DOHH2 (cell line): Measurements from ENCODE around the gene UXT.

Experiments used
- H3F3A ChIP-seq: fragments of 200-600 bp; sonication (generic), shearing (Covaris generic); 2 replicates; pipeline ENCODE4 v1.6.0; 2016; ENCODE audit warnings: antibody characterized with exemption, mild to moderate bottlenecking; ENCODE audit not compliant: control insufficient read depth, insufficient read depth
- H3K27ac ChIP-seq: fragments of 200-600 bp; sonication (generic); 2 replicates; pipeline ENCODE4 v1.5.1; 2014; ENCODE audit warnings: low read depth, mild to moderate bottlenecking, low read length, moderate library complexity
- H3K27me3 ChIP-seq: fragments of 200-600 bp; sonication (generic); 2 replicates; pipeline ENCODE4 v1.6.1; 2014; ENCODE audit warnings: mild to moderate bottlenecking, low read length, mixed read lengths; ENCODE audit not compliant: control insufficient read depth
- H3K36me3 ChIP-seq: fragments of 200-600 bp; sonication (generic); 2 replicates; pipeline ENCODE4 v1.6.1; 2014; ENCODE audit warnings: mild to moderate bottlenecking, low read length, moderate library complexity, mixed read lengths; ENCODE audit not compliant: control insufficient read depth
- H3K4me1 ChIP-seq: fragments of 200-600 bp; sonication (generic); 2 replicates; pipeline ENCODE4 v1.6.1; 2014; ENCODE audit warnings: mild to moderate bottlenecking, low read length, mixed read lengths; ENCODE audit not compliant: control insufficient read depth
- H3K4me2 ChIP-seq: fragments of 200-600 bp; sonication (generic); 2 replicates; pipeline ENCODE4 v1.6.0; 2014; ENCODE audit warnings: mild to moderate bottlenecking, low read length, moderate library complexity
- H3K4me3 ChIP-seq: fragments of 200-600 bp; sonication (generic); 2 replicates; pipeline ENCODE4 v1.5.1; 2014; ENCODE audit warnings: mild to moderate bottlenecking, low read length, mixed read lengths
- H3K79me2 ChIP-seq: fragments of 200-600 bp; sonication (generic); 2 replicates; pipeline ENCODE4 v1.6.1; 2014; ENCODE audit warnings: mild to moderate bottlenecking, low read length, mixed read lengths; ENCODE audit not compliant: control insufficient read depth
- H3K9me2 ChIP-seq: fragments of 200-600 bp; sonication (generic); replicated peaks from 2 replicates; pipeline ENCODE4 v1.6.1; 2014; ENCODE audit warnings: mild to moderate bottlenecking, low read length, mixed read lengths; ENCODE audit not compliant: control insufficient read depth
- H3K9me3 ChIP-seq: fragments of 200-600 bp; sonication (generic); 2 replicates; pipeline ENCODE4 v1.6.1; 2014; ENCODE audit warnings: antibody characterized with exemption, low read length, mixed read lengths; ENCODE audit not compliant: control insufficient read depth, insufficient read depth
- H4K20me1 ChIP-seq: fragments of 200-600 bp; sonication (generic); 2 replicates; pipeline ENCODE4 v1.6.0; 2014; ENCODE audit warnings: low read depth, mild to moderate bottlenecking, antibody characterized with exemption, low read length, moderate library complexity; ENCODE audit not compliant: control insufficient read depth, insufficient read depth
- CTCF ChIP-seq: fragments of 200-600 bp; sonication (generic); IDR thresholded peaks from one replicate; pipeline ENCODE4 v1.5.1; 2014; ENCODE audit warnings: antibody characterized with exemption, mild to moderate bottlenecking, low read depth, low read length; ENCODE audit not compliant: poor library complexity, severe bottlenecking
- EZH2phosphoT487 ChIP-seq: fragments of 200-600 bp; sonication (generic); IDR thresholded peaks from 2 replicates; pipeline ENCODE4 v1.6.1; 2017; ENCODE audit warnings: borderline replicate concordance, mild to moderate bottlenecking, antibody characterized with exemption, low read length, moderate library complexity, mixed read lengths

Gene UXT

GRCh38 chrX:47619486-47620302 is 39.3 kb downstream of the UXT start, which contains the start of gene SYN1:
TSS of gene SYN1 (minus strand) at chrX:47619857. CDS start at chrX:47619728, 129 bp downstream.
- Histone ChIP-seq H3K9me2 (no peaks in the 10 kb centered on the region), H3K4me3 (no peak within 1 kb of the TSS), H3K4me1 (peaks cover 8% of the 10 kb centered on the region), H3K36me3 (no peaks in the 10 kb centered on the region), H3K27ac (no peak within 1 kb of the TSS), H4K20me1 (no peaks in the 10 kb centered on the region), H3K4me2 (peak within 1 kb of the TSS; percentile 30; the same call in 1 of the 2 replicates), H3K9me3 (no peaks in the 10 kb centered on the region), H3K79me2 (no peaks in the 10 kb centered on the region), H3F3A (no peaks in the 10 kb centered on the region), H3K27me3 (peaks cover 7% of the 10 kb centered on the region; the same call in 1 of the 2 replicates)
- TF ChIP-seq CTCF, result peak; percentile 35
- no peak for TF ChIP-seq EZH2phosphoT487

DNA sequence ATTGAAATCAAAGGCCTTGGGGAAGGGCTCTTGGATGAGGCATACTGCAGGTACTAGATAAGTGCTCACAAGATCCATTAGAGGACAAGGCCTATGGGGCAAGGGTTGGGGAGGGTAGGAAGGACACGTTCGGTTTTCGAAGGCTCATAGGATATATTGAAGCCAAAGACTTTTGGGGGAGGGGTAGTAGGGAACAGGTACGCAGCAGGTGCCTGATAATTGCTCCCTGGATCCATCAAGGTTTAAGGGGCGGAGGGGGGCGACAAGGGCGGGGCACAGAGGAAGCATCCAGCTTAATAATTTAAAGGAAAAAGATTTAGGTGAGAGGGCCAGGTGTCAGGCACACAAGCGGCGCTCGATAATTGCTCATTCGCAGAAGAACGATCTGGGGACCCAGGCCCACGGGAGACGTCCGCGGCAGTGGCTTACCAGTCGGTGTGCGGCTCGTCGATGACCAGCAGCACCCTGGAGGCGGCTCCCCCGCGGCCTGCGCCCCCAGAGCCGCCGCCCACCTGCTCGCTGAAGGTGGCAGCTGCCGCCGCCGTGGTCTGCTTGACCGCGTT is 40.0 kb downstream of the UXT start:
- H3K36me3 ChIP-seq, result no peaks in the 10 kb centered on the region
- no peaks in the 10 kb centered on the region for H3K9me2 ChIP-seq
- no peaks in the 10 kb centered on the region for H3K9me3 ChIP-seq
- peaks cover 7% of the 10 kb centered on the region; the same call in 1 of the 2 replicates for H3K27me3 ChIP-seq
- H3K4me3 ChIP-seq, result no peak overlapping the region
- H3K4me2 ChIP-seq, result no peak overlapping the region
- H4K20me1 ChIP-seq, result no peaks in the 10 kb centered on the region
- no peak overlapping the region for H3K27ac ChIP-seq
- peaks cover 8% of the 10 kb centered on the region for H3K4me1 ChIP-seq
- H3F3A ChIP-seq, result no peaks in the 10 kb centered on the region
- no peak for TF ChIP-seq CTCF
- no peak for TF ChIP-seq EZH2phosphoT487
- no peaks in the 10 kb centered on the region for H3K79me2 ChIP-seq

DNA sequence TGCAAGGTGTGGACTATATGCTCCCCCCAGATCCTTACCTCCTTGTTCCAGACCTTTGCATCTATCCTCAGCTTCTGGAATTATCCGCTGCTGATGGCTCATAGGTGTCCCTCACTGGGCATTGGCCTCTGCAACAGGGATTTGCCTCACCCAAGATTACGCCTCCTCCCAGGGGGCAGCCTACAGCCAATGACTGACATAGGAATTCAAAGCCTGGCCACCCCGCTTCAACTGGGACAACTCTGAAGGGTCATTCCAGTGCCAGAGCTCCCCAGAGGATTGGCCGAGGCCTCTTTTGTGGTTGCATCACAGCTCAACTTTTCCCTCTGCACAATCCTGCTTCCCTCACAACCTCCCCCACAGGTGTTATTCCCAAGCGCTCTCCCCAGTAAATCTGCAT is 44.4 kb downstream of the UXT start:
- no peaks in the 10 kb centered on the region for H3F3A ChIP-seq
- no peaks in the 10 kb centered on the region for H3K79me2 ChIP-seq
- H3K36me3 ChIP-seq, result no peaks in the 10 kb centered on the region
- TF ChIP-seq CTCF (no peak), EZH2phosphoT487 (no peak)
- H3K9me2 ChIP-seq, result no peaks in the 10 kb centered on the region
- H3K9me3 ChIP-seq, result no peaks in the 10 kb centered on the region
- no peaks in the 10 kb centered on the region for H3K4me1 ChIP-seq
- no peak overlapping the region for H3K4me3 ChIP-seq
- no peaks in the 10 kb centered on the region; the same call in 1 of the 2 replicates for H3K27me3 ChIP-seq
- no peak overlapping the region for H3K27ac ChIP-seq
- H4K20me1 ChIP-seq, result no peaks in the 10 kb centered on the region
- H3K4me2 ChIP-seq, result no peak overlapping the region
